Measurements from ENCODE around the gene FGFR4. TPM values are rescaled to one million over a fixed set of nuclear protein-coding genes. Genes with fewer than 3 reads are reported as not detected.
A peak's percentile ranks its signal among the peaks of the same experiment; 100 is the strongest.

The FGFR4 gene
- 1 to 10 TPM in 2 of 3 donors, under 1 TPM in 1; 0.48 to 4.5 (median 2.0) TPM for total RNA-seq

GRCh38 chr5:177086654-177087397 lies at the start of gene FGFR4:
Gene FGFR4, plus strand, starts transcription at chr5:177086915. Its CDS starts 2,688 bp downstream, at chr5:177089603.
- peak in 1 of 2 donors; percentile 76 for DNase-seq (ENCODE audit: low spot score in 2 of 2)
- TF ChIP-seq POLR2AphosphoS5 (IDR thresholded peaks at IDR 0.05), result no peak
- TF ChIP-seq CTCF (IDR thresholded peaks at IDR 0.05), result peak in 2 of 3 donors; percentile 37 to 49

GRCh38 chr5:177036921-177037320 lies 49.8 kb upstream of the FGFR4 start:
- Histone ChIP-seq H3K27me3 (no peaks in the 10 kb centered on the region), H3K4me1 (no peaks in the 10 kb centered on the region), H3K9me3 (no peaks in the 10 kb centered on the region), H3K36me3 (no peaks in the 10 kb centered on the region), H3K4me3 (no peak overlapping the region), H3K27ac (no peak overlapping the region)
- no peak for DNase-seq (ENCODE audit: low spot score in 2 of 2)
- intact Hi-C loops (cut with DNase I; ENCODE audit: low total_unique reads), result no loop called here
- TF ChIP-seq POLR2AphosphoS5 (IDR thresholded peaks at IDR 0.05) (no peak), POLR2A (IDR thresholded peaks at IDR 0.05) (no peak), CTCF (IDR thresholded peaks at IDR 0.05) (no peak)

More at GRCh38 chr5:177086654-177087397, at the start of gene FGFR4:
- intact Hi-C loops (cut with DNase I; ENCODE audit: low total_unique reads), result no loop called here
- Histone ChIP-seq H3K4me3 (peak within 1 kb of the TSS; percentile 26 to 65 (median 55)), H3K27me3 (no peaks in the 10 kb centered on the region), H3K36me3 (no peaks in the 10 kb centered on the region), H3K27ac (no peak within 1 kb of the TSS), H3K4me1 (peaks cover 5 to 6% of the 10 kb centered on the region in 2 donors), H3K9me3 (no peaks in the 10 kb centered on the region)

GRCh38 chr5:177040814-177041420 lies 45.8 kb upstream of the FGFR4 start:
- H3K27ac ChIP-seq, result no peak overlapping the region
- no peak for TF ChIP-seq POLR2AphosphoS5 (IDR thresholded peaks at IDR 0.05)
- TF ChIP-seq CTCF (IDR thresholded peaks at IDR 0.05), result no peak
- no peak for TF ChIP-seq POLR2A (IDR thresholded peaks at IDR 0.05)
- H3K27me3 ChIP-seq, result no peaks in the 10 kb centered on the region
- DNase-seq (ENCODE audit: low spot score in 2 of 2), result peak in 1 of 2 donors; percentile 31
- no peaks in the 10 kb centered on the region for H3K36me3 ChIP-seq
- no peaks in the 10 kb centered on the region for H3K9me3 ChIP-seq
- H3K4me3 ChIP-seq, result no peak overlapping the region
- H3K4me1 ChIP-seq, result no peaks in the 10 kb centered on the region
- intact Hi-C loops (cut with DNase I; ENCODE audit: low total_unique reads), result no loop called here

DNA sequence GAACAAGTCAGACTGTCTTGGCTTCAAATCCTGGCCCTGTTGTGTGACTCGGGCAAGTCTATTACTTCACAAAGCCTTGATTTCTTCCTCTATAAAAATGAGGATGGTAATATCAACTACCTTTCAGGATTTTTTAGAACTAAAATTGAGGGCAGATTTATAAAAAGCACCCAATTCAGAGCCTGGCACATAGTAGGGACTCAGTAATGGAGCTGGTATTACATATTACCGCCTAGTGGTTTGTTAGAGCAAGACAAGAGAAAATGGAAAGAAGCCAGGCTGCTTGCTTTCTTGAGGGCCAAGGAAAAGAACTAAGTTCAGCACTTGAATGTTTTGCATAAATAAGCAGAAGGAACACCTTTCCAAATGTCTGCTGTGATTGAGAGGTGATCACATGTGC lies 44.8 kb upstream of the FGFR4 start:
- DNase-seq (ENCODE audit: low spot score in 2 of 2), result no peak
- Histone ChIP-seq H3K36me3 (no peaks in the 10 kb centered on the region), H3K9me3 (no peaks in the 10 kb centered on the region), H3K27me3 (no peaks in the 10 kb centered on the region), H3K4me1 (no peaks in the 10 kb centered on the region), H3K4me3 (no peak overlapping the region), H3K27ac (no peak overlapping the region)
- TF ChIP-seq POLR2AphosphoS5 (IDR thresholded peaks at IDR 0.05), result no peak
- TF ChIP-seq CTCF (IDR thresholded peaks at IDR 0.05), result no peak
- TF ChIP-seq POLR2A (IDR thresholded peaks at IDR 0.05), result no peak
- intact Hi-C loops (cut with DNase I; ENCODE audit: low total_unique reads), result no loop called here

DNA sequence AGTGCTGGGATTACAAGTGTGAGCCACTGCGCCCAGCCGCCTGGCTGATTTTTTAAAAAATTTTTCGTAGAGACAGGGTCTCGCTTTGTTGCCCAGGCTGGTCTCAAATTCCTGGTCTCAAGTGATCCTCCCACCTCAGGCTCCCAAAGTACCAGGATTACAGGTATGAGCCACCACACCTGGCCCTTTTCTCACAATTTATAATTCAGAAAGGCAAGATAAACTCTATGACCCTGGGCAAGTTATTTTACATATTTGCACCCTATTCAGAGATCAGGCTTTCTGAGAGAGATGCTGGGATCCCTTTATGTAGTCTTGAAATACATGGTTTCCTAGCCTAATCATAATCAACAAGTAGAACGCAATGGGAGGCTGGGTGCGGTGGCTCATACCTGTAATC lies 43.6 kb upstream of the FGFR4 start:
- no peak for DNase-seq (ENCODE audit: low spot score in 2 of 2)
- no peaks in the 10 kb centered on the region for H3K27me3 ChIP-seq
- no peaks in the 10 kb centered on the region for H3K4me1 ChIP-seq
- H3K27ac ChIP-seq, result no peak overlapping the region
- intact Hi-C loops (cut with DNase I; ENCODE audit: low total_unique reads), result no loop called here
- no peak for TF ChIP-seq POLR2AphosphoS5 (IDR thresholded peaks at IDR 0.05)
- TF ChIP-seq CTCF (IDR thresholded peaks at IDR 0.05), result no peak
- H3K36me3 ChIP-seq, result no peaks in the 10 kb centered on the region
- H3K9me3 ChIP-seq, result no peaks in the 10 kb centered on the region
- no peak overlapping the region for H3K4me3 ChIP-seq
